Adrenal gland (tissue), 12 donors: ENCODE results near the gene RABGAP1L. TPM values are rescaled to one million over a fixed set of nuclear protein-coding genes. Genes with fewer than 3 reads are reported as not detected.

Experiments
- DNase-seq, 7 donors: peaks; one replicate each; pipeline ENCODE4 v3.0.0-alpha.2; 2019 to 2020
- H3K27ac ChIP-seq, 5 donors: fragments of 200-600 bp; sonication (generic) in 4 of 5; 1 replicate in 3 of 5; 2 replicates in 2 of 5; pipeline versions ENCODE4 v1.5.1 to v1.8.0; 2016 to 2020; ENCODE audit warnings: mild to moderate bottlenecking in 1 of 5
- H3K27me3 ChIP-seq: fragments of 200-600 bp; 2 replicates; pipeline ENCODE4 v1.8.0; 2021
- H3K36me3 ChIP-seq, 2 donors: fragments of 200-600 bp; replicated peaks in 1 of 2; 1 replicate in 1 of 2; 2 replicates in 1 of 2; pipeline versions ENCODE4 v1.5.1 to v1.8.0; 2018 to 2022
- H3K4me1 ChIP-seq, 2 donors: fragments of 200-600 bp; replicated peaks in 1 of 2; 1 replicate in 1 of 2; 2 replicates in 1 of 2; pipeline versions ENCODE4 v1.5.1 to v1.8.0; 2018 to 2021
- H3K4me3 ChIP-seq, 4 donors: fragments of 200-600 bp; sonication (generic) in 3 of 4; one replicate each; pipeline ENCODE4 v1.5.1; 2016 to 2018
- H3K9me3 ChIP-seq, 3 donors: fragments of 200-600 bp; sonication (generic) in 1 of 3; replicated peaks in 1 of 3; 1 replicate in 2 of 3; 2 replicates in 1 of 3; pipeline versions ENCODE4 v1.5.1 to v1.8.0; 2016 to 2021
- POLR2A ChIP-seq, 2 donors: fragments of 450-650 bp; IDR thresholded peaks; one replicate each; pipeline ENCODE4 v1.6.1; 2017; ENCODE audit warnings: antibody characterized with exemption in 2 of 2, mild to moderate bottlenecking in 2 of 2, moderate library complexity in 1 of 2
- WGBS, 4 donors: extraction: QIAGEN DNeasy Blood & Tissue Kit in 2 of 4; methylation state at CpG; one replicate each; pipeline versions ENCODE4 v1.1.5 to v1.1.7; 2013 to 2017; 5-methylcytosine and 5-hydroxymethylcytosine counted together
- intact Hi-C, 2 donors: fragments of 100-400 bp; cut with DNase I; formaldehyde crosslinking; loops; one replicate each; pipeline versions ENCODE4 v1.14.1 to v1.15.0; 2022 to 2023
- polyA plus RNA-seq, 3 donors: library from polyadenylated mRNA; stranded (reverse); fragments of 200-250 nt in 2 of 3; fragments of 350-450 nt in 1 of 3; fragmentation: Illumina TruSeq in 1 of 3; extraction: RNeasy Lipid Tissue Mini Kit (QIAGEN cat#74804) in 1 of 3; gene quantifications; one replicate each; pipeline ENCODE4 v1.2.3, GENCODE V29; 2013 to 2014
- total RNA-seq, 9 donors: library from RNA; depleted of rRNA in 4 of 9; stranded (reverse); fragments of >200 nt in 4 of 9; fragments of 120-200 nt in 1 of 9; fragmentation: NEBNext Ultra II Directional in 1 of 9; extraction: Animal tissue kit (Norgen Biotek cat#: 25700) in 1 of 9; gene quantifications; one replicate each; pipeline versions ENCODE4 v1.1.0 to v1.2.4, GENCODE V29; 2013 to 2023
- TF ChIP-seq, protein P1 (sequence below), 6 experiments: fragments of 450-650 bp in 4 of 6; fragments of 200-600 bp in 2 of 6; sonication (generic) in 1 of 6; IDR thresholded peaks; 1 replicate in 5 of 6; 2 replicates in 1 of 6; pipeline versions ENCODE4 v1.5.1 to v1.8.0; 2016 to 2021; ENCODE audit warnings: antibody characterized with exemption in 6 of 6, mild to moderate bottlenecking in 2 of 6, moderate library complexity in 1 of 6
- donor health status: healthy with polysubstance abuse.
- donor health status: Bipolar disorder and iron deficiency.
- donor health status: DM: yes; HTN: yes; CAD: no.
- donor health status: DM: no; HTN: no; CAD: no.
- donor health status: DM: no; HTN: no; CAD: no.
- donor health status: DM: yes; HTN: yes; CAD: no.

The RABGAP1L gene
- total and polyA plus RNA-seq, 12 donors: 10.4 to 29.9 (median 19.7) TPM

- H3K4me3 ChIP-seq: no peak overlapping the region
- H3K36me3 ChIP-seq: no peaks in the 10 kb centered on the region
- no peak for TF ChIP-seq POLR2A (IDR thresholded peaks at IDR 0.05)
- TF ChIP-seq, protein P1, sequence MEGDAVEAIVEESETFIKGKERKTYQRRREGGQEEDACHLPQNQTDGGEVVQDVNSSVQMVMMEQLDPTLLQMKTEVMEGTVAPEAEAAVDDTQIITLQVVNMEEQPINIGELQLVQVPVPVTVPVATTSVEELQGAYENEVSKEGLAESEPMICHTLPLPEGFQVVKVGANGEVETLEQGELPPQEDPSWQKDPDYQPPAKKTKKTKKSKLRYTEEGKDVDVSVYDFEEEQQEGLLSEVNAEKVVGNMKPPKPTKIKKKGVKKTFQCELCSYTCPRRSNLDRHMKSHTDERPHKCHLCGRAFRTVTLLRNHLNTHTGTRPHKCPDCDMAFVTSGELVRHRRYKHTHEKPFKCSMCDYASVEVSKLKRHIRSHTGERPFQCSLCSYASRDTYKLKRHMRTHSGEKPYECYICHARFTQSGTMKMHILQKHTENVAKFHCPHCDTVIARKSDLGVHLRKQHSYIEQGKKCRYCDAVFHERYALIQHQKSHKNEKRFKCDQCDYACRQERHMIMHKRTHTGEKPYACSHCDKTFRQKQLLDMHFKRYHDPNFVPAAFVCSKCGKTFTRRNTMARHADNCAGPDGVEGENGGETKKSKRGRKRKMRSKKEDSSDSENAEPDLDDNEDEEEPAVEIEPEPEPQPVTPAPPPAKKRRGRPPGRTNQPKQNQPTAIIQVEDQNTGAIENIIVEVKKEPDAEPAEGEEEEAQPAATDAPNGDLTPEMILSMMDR (IDR thresholded peaks at IDR 0.05): no peak
- no peak for DNase-seq
- H3K27me3 ChIP-seq: no peaks in the 10 kb centered on the region
- H3K4me1 ChIP-seq: no peaks in the 10 kb centered on the region
- intact Hi-C loops: no loop called here
- H3K27ac ChIP-seq: no peak overlapping the region
- no peaks in the 10 kb centered on the region for H3K9me3 ChIP-seq
- 86 to 92% (median 90%) methylated on average over 2 of the region's 2 CpGs for WGBS, 4 donors
These were observed 216.7 kb downstream of the RABGAP1L start for GRCh38 chr1:174376030-174376429.

DNA sequence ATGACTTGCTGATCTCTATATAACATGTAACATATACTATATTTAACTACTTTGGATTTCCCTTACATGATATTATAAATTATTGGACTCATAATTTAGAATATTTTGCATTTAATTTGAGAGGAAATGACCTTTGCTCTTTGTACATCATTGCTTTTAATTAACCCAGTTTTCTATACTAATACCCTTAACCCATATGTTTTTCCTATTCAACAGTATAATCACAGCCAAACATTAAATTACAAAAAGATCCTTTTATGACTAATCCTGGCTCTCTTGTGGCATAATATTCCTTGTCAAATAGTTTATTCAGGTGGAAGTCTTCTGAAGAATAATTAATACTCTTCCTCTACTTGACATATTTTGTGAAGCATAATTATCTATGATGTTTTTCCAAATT is 232.4 kb downstream of the RABGAP1L start:
- no peaks in the 10 kb centered on the region for H3K36me3 ChIP-seq
- H3K27me3 ChIP-seq: no peaks in the 10 kb centered on the region
- no peak overlapping the region for H3K4me3 ChIP-seq
- TF ChIP-seq, protein P1 (IDR thresholded peaks at IDR 0.05): no peak
- no peak for TF ChIP-seq POLR2A (IDR thresholded peaks at IDR 0.05)
- H3K27ac ChIP-seq: no peak overlapping the region
- H3K9me3 ChIP-seq: no peaks in the 10 kb centered on the region
- no peaks in the 10 kb centered on the region for H3K4me1 ChIP-seq
- intact Hi-C loops: no loop called here
- DNase-seq: no peak

DNA sequence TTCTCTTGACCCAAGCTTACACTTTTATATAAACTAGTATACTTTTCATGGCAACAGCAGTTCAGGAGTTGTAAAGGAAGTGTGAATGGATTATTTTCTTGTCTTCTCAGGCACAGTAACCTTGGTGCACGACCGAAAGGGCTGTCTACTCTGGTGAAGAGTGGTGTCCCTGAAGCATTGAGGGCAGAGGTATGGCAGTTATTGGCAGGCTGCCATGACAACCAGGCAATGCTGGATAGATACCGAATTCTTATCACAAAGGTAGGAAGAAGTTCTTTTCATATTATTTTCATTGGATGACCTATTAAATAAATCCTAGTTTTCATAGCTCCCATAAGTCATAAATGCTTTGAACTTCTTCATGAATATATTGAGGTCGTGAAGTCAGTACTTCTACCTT is 234.6 kb downstream of the RABGAP1L start:
- intact Hi-C loops: no loop called here
- no peak overlapping the region for H3K27ac ChIP-seq

GRCh38 chr1:174397261-174397660 is 237.9 kb downstream of the RABGAP1L start:
- Histone ChIP-seq H3K4me3 (no peak overlapping the region), H3K4me1 (no peaks in the 10 kb centered on the region), H3K9me3 (no peaks in the 10 kb centered on the region), H3K27me3 (no peaks in the 10 kb centered on the region), H3K27ac (no peak overlapping the region), H3K36me3 (no peaks in the 10 kb centered on the region)
- 80 to 97% (median 93%) methylated on average over 1 of the region's 1 CpG for WGBS, 4 donors
- intact Hi-C loops: no loop called here
- DNase-seq: no peak
- TF ChIP-seq, protein P1 (IDR thresholded peaks at IDR 0.05): no peak
- TF ChIP-seq POLR2A (IDR thresholded peaks at IDR 0.05): no peak

More for the DNA sequence above, 234.6 kb downstream of the RABGAP1L start:
- Histone ChIP-seq H3K36me3 (no peaks in the 10 kb centered on the region), H3K4me3 (no peak overlapping the region), H3K27me3 (no peaks in the 10 kb centered on the region), H3K9me3 (no peaks in the 10 kb centered on the region), H3K4me1 (no peaks in the 10 kb centered on the region)
- no peak for DNase-seq
- no peak for TF ChIP-seq POLR2A (IDR thresholded peaks at IDR 0.05)
- TF ChIP-seq, protein P1 (IDR thresholded peaks at IDR 0.05): no peak
- WGBS, 4 donors: 52 to 72% (median 60%) methylated on average over 4 of the region's 4 CpGs
